ENCODE results near the gene LRRN3.

DNA sequence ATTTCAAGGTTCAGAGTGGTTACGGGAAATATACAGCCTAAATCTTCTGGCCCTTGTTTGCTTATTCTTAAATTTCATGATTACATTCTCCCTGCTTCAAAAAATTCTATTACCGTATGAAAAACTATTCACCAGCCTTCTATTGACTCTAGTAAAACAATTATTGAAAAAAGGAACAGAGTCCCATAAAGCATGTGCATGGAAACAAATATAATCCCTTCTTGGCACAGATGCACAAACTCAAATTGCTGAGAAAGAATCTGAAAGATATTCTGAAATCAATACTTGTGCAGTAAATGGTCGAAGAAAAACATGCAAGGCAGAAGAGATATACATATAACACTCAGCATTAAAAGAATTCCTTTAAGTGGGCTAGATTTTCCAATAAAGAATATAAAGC is 83.6 kb downstream of the LRRN3 start:
- TF ChIP-seq KDM1A (IDR thresholded peaks at IDR 0.05; ENCODE audit: low read depth) = no peak
- TF ChIP-seq POLR2A (IDR thresholded peaks at IDR 0.05; ENCODE audit: low read length) = no peak
